ENCODE results near the gene FYCO1.
A peak's percentile ranks its signal among the peaks of the same experiment; 100 is the strongest.

Gene FYCO1

DNA sequence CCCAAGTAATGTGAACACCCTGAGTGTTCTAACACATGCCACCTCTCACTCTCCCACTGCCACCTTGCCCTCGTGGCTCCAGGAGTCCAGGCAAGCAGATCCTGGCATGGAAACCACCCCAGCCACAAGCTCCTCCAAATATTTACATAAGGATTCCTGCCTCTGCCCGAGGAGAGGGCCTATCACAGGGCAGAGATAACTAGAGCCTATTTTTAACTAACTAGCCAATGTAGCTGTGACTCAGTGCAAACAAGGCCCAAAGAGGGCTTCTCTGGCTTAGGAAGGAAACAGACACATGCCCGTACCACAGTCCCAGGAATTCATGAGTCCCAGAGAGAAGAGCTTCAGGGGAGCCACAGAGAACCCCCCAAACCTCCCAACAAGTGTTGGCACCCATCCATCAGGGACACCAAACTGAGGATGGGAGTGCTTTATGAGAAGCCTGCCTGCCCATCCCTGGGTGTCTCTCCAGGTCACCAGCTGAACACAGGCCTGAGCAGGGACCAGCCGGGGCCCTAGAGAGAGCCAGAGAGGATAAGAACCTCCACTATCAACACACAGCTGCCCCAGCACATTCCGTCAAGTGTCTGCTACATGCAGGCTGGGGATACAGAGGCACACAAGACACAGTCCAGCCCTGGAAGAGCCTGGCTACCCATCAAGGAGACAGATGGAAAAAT, 9.2 kb downstream of the FYCO1 start:
- H2BK15ac ChIP-seq (replicated peaks; ENCODE audit: low read depth) = no peak overlapping the region
- no peaks in the 10 kb centered on the region for H3K36me3 ChIP-seq (ENCODE audit: control insufficient read depth, insufficient read depth, low read length)
- H3K79me1 ChIP-seq (ENCODE audit: low read length) = peaks cover 8% of the 10 kb centered on the region
- no peak for DNase-seq
- H4K8ac ChIP-seq (ENCODE audit: low read depth, low read length) = no peak overlapping the region
- no peak overlapping the region for H2BK120ac ChIP-seq (ENCODE audit: low read depth, low read length)
- no peak overlapping the region for H3K9ac ChIP-seq (ENCODE audit: low read length)
- H4K5ac ChIP-seq (ENCODE audit: low read length) = no peak overlapping the region
- H2BK5ac ChIP-seq (ENCODE audit: low read length) = no peak overlapping the region
- H3K56ac ChIP-seq (ENCODE audit: low read length) = peak overlapping the region; percentile 22
- peaks cover 5% of the 10 kb centered on the region for H3K4me1 ChIP-seq (ENCODE audit: control insufficient read depth, low read depth, low read length)
- no peak overlapping the region for H3K23ac ChIP-seq (ENCODE audit: low read length)
- WGBS (ENCODE audit: extremely low coverage, insufficient coverage, low lambda C conversion rate) = no CpG with 5 or more reads among the region's 5 CpGs
- no peak overlapping the region for H3K4me2 ChIP-seq (ENCODE audit: low read length)
- H3K18ac ChIP-seq (ENCODE audit: low read length) = no peak overlapping the region
- no peak overlapping the region for H3K4me3 ChIP-seq (ENCODE audit: low read length)
- peaks cover 5% of the 10 kb centered on the region for H3K79me2 ChIP-seq (ENCODE audit: control insufficient read depth, insufficient read depth, low read length)
- H3K27me3 ChIP-seq (ENCODE audit: insufficient read depth, low read length, poor library complexity) = no peaks in the 10 kb centered on the region
- H3K27ac ChIP-seq (ENCODE audit: low read depth, low read length) = no peak overlapping the region
- H3K4ac ChIP-seq (ENCODE audit: low read depth, low read length) = no peak overlapping the region
- H2AK5ac ChIP-seq (ENCODE audit: low read length) = no peak overlapping the region

DNA sequence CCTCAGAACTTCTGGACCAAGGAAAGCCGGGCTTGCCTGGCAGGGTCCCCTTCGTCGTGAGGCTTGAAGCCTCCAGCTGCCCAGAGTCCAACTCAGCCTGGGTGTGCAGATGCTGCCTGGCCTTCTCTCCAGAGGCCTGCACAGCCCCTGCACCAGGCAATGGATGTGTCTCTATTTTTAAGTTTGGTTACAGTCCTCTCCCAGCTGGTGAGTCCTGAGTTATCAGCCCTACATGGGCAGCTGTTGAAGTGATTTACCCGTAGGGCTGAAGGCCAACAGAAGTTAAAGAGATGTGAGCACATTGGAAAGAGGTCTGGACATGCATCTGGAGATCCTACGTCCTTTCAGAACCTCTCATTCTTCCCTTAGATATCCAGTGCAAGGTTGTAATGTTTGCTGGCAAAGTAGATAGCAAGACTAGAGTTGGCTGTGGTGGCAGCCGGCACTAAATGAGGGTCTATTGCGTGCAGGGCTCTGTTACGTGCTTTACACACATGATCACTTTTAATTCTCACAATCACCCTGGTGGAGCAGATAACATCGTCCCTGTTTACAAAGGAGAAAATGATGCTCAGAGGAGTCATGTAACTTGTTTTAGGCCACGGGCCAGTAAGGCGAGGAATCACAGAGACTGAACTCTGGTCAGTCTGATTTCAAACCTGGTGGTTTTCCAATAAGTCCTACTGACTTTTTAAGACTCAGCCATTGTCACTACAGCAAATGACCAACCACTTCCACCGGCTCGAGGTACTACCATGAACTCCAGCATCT, 9.9 kb downstream of the FYCO1 start:
- Histone ChIP-seq H3K9ac (ENCODE audit: low read length) (no peak overlapping the region), H3K18ac (ENCODE audit: low read length) (no peak overlapping the region), H3K27me3 (ENCODE audit: insufficient read depth, low read length, poor library complexity) (no peaks in the 10 kb centered on the region), H3K36me3 (ENCODE audit: control insufficient read depth, insufficient read depth, low read length) (no peaks in the 10 kb centered on the region), H2BK120ac (ENCODE audit: low read depth, low read length) (no peak overlapping the region), H3K79me1 (ENCODE audit: low read length) (peaks cover 5% of the 10 kb centered on the region), H3K4ac (ENCODE audit: low read depth, low read length) (no peak overlapping the region), H3K4me1 (ENCODE audit: control insufficient read depth, low read depth, low read length) (peaks cover 5% of the 10 kb centered on the region), H4K8ac (ENCODE audit: low read depth, low read length) (no peak overlapping the region), H3K27ac (ENCODE audit: low read depth, low read length) (no peak overlapping the region), H2BK15ac (replicated peaks; ENCODE audit: low read depth) (no peak overlapping the region), H3K79me2 (ENCODE audit: control insufficient read depth, insufficient read depth, low read length) (peaks cover 5% of the 10 kb centered on the region), H3K56ac (ENCODE audit: low read length) (no peak overlapping the region), H4K5ac (ENCODE audit: low read length) (no peak overlapping the region), H2AK5ac (ENCODE audit: low read length) (no peak overlapping the region), H3K23ac (ENCODE audit: low read length) (no peak overlapping the region), H3K4me3 (ENCODE audit: low read length) (no peak overlapping the region), H3K4me2 (ENCODE audit: low read length) (no peak overlapping the region), H2BK5ac (ENCODE audit: low read length) (no peak overlapping the region)
- WGBS (ENCODE audit: extremely low coverage, insufficient coverage, low lambda C conversion rate) = no CpG with 5 or more reads among the region's 13 CpGs
- no peak for DNase-seq

- Histone ChIP-seq H4K8ac (ENCODE audit: low read depth, low read length) (no peak overlapping the region), H3K4me3 (ENCODE audit: low read length) (no peak overlapping the region), H3K4me1 (ENCODE audit: control insufficient read depth, low read depth, low read length) (no peaks in the 10 kb centered on the region), H3K4ac (ENCODE audit: low read depth, low read length) (no peak overlapping the region), H3K36me3 (ENCODE audit: control insufficient read depth, insufficient read depth, low read length) (no peaks in the 10 kb centered on the region), H2BK120ac (ENCODE audit: low read depth, low read length) (no peak overlapping the region), H3K56ac (ENCODE audit: low read length) (no peak overlapping the region), H3K27me3 (ENCODE audit: insufficient read depth, low read length, poor library complexity) (no peaks in the 10 kb centered on the region), H3K79me2 (ENCODE audit: control insufficient read depth, insufficient read depth, low read length) (peaks cover 5% of the 10 kb centered on the region), H3K23ac (ENCODE audit: low read length) (no peak overlapping the region), H3K9ac (ENCODE audit: low read length) (no peak overlapping the region), H2BK5ac (ENCODE audit: low read length) (no peak overlapping the region), H3K4me2 (ENCODE audit: low read length) (no peak overlapping the region), H2AK5ac (ENCODE audit: low read length) (no peak overlapping the region), H3K18ac (ENCODE audit: low read length) (no peak overlapping the region), H3K79me1 (ENCODE audit: low read length) (peaks cover 5% of the 10 kb centered on the region), H2BK15ac (replicated peaks; ENCODE audit: low read depth) (no peak overlapping the region), H4K5ac (ENCODE audit: low read length) (no peak overlapping the region), H3K27ac (ENCODE audit: low read depth, low read length) (no peak overlapping the region)
- WGBS (ENCODE audit: extremely low coverage, insufficient coverage, low lambda C conversion rate) = no CpG with 5 or more reads among the region's 8 CpGs
- DNase-seq = no peak
These were observed 11.0 kb downstream of the FYCO1 start for GRCh38 chr3:45984331-45985312.

DNA sequence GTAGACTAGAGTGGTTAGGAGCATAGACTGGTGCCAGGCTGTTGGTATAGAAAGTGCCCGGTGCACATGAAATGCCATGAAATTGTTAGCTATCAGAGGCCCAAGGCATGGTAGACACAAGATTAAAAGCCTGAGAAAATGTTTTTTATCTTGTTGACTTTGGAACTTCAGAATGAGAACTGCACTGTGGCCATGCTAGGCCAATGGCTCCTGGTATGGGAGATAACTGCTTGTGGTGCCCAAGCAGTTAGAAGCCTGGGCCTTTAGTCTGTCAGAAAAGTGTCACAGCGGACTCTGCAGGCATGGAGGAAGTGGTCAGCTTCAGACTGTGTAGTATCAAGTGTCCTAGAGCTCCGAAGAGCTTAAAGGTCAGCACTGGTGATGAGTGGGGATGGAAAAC, 11.9 kb downstream of the FYCO1 start:
- no peak overlapping the region for H2BK120ac ChIP-seq (ENCODE audit: low read depth, low read length)
- H2AK5ac ChIP-seq (ENCODE audit: low read length) = no peak overlapping the region
- H3K18ac ChIP-seq (ENCODE audit: low read length) = no peak overlapping the region
- H3K4ac ChIP-seq (ENCODE audit: low read depth, low read length) = no peak overlapping the region
- no peak overlapping the region for H3K4me3 ChIP-seq (ENCODE audit: low read length)
- H3K27me3 ChIP-seq (ENCODE audit: insufficient read depth, low read length, poor library complexity) = no peaks in the 10 kb centered on the region
- no peak overlapping the region for H3K23ac ChIP-seq (ENCODE audit: low read length)
- H3K4me1 ChIP-seq (ENCODE audit: control insufficient read depth, low read depth, low read length) = no peaks in the 10 kb centered on the region
- no peak overlapping the region for H4K5ac ChIP-seq (ENCODE audit: low read length)
- H3K56ac ChIP-seq (ENCODE audit: low read length) = no peak overlapping the region
- peaks cover 5% of the 10 kb centered on the region for H3K79me2 ChIP-seq (ENCODE audit: control insufficient read depth, insufficient read depth, low read length)
- H3K27ac ChIP-seq (ENCODE audit: low read depth, low read length) = no peak overlapping the region
- H3K79me1 ChIP-seq (ENCODE audit: low read length) = peaks cover 5% of the 10 kb centered on the region
- H2BK5ac ChIP-seq (ENCODE audit: low read length) = no peak overlapping the region
- no peak overlapping the region for H2BK15ac ChIP-seq (replicated peaks; ENCODE audit: low read depth)
- H3K9ac ChIP-seq (ENCODE audit: low read length) = no peak overlapping the region
- peaks cover 2% of the 10 kb centered on the region for H3K36me3 ChIP-seq (ENCODE audit: control insufficient read depth, insufficient read depth, low read length)
- no CpG with 5 or more reads among the region's 3 CpGs for WGBS (ENCODE audit: extremely low coverage, insufficient coverage, low lambda C conversion rate)
- no peak overlapping the region for H3K4me2 ChIP-seq (ENCODE audit: low read length)
- no peak for DNase-seq
- H4K8ac ChIP-seq (ENCODE audit: low read depth, low read length) = no peak overlapping the region

GRCh38 chr3:45981346-45982074, 14.1 kb downstream of the FYCO1 start:
- no peaks in the 10 kb centered on the region for H3K79me2 ChIP-seq (ENCODE audit: control insufficient read depth, insufficient read depth, low read length)

More at GRCh38 chr3:45981346-45982074, 14.1 kb downstream of the FYCO1 start:
- no peak overlapping the region for H3K4ac ChIP-seq (ENCODE audit: low read depth, low read length)
- no peak overlapping the region for H3K4me2 ChIP-seq (ENCODE audit: low read length)
- H3K9ac ChIP-seq (ENCODE audit: low read length) = no peak overlapping the region
- H4K8ac ChIP-seq (ENCODE audit: low read depth, low read length) = no peak overlapping the region
- H4K5ac ChIP-seq (ENCODE audit: low read length) = no peak overlapping the region
- no peak overlapping the region for H3K18ac ChIP-seq (ENCODE audit: low read length)
- no peak overlapping the region for H3K27ac ChIP-seq (ENCODE audit: low read depth, low read length)
- no peaks in the 10 kb centered on the region for H3K4me1 ChIP-seq (ENCODE audit: control insufficient read depth, low read depth, low read length)
- no peak overlapping the region for H2BK5ac ChIP-seq (ENCODE audit: low read length)
- H3K56ac ChIP-seq (ENCODE audit: low read length) = no peak overlapping the region
- H2BK15ac ChIP-seq (replicated peaks; ENCODE audit: low read depth) = no peak overlapping the region
- H2AK5ac ChIP-seq (ENCODE audit: low read length) = no peak overlapping the region
- no peak for DNase-seq
- H2BK120ac ChIP-seq (ENCODE audit: low read depth, low read length) = no peak overlapping the region
- no peaks in the 10 kb centered on the region for H3K27me3 ChIP-seq (ENCODE audit: insufficient read depth, low read length, poor library complexity)
- H3K79me1 ChIP-seq (ENCODE audit: low read length) = peaks cover 5% of the 10 kb centered on the region
- H3K23ac ChIP-seq (ENCODE audit: low read length) = no peak overlapping the region
- no peak overlapping the region for H3K4me3 ChIP-seq (ENCODE audit: low read length)
- peaks cover 2% of the 10 kb centered on the region for H3K36me3 ChIP-seq (ENCODE audit: control insufficient read depth, insufficient read depth, low read length)
- WGBS (ENCODE audit: extremely low coverage, insufficient coverage, low lambda C conversion rate) = no CpG with 5 or more reads among the region's 2 CpGs
